DND-41 (cell line): ENCODE data around the gene FAM107A.

Experiments
- EZH2 ChIP-seq: IDR thresholded peaks from 3 replicates; pipeline ENCODE4 v1.6.1; 2012; ENCODE audit warnings: borderline replicate concordance, low read depth, mild to moderate bottlenecking, moderate library complexity, low read length, inconsistent platforms; ENCODE audit not compliant: severe bottlenecking
- TF ChIP-seq, protein P1 (sequence below): IDR thresholded peaks from 2 replicates; pipeline ENCODE4 v1.5.1; 2012; ENCODE audit warnings: borderline replicate concordance, low read length, moderate library complexity, mild to moderate bottlenecking; ENCODE audit not compliant: poor library complexity, severe bottlenecking; ENCODE audit errors: extremely low read depth

DNA sequence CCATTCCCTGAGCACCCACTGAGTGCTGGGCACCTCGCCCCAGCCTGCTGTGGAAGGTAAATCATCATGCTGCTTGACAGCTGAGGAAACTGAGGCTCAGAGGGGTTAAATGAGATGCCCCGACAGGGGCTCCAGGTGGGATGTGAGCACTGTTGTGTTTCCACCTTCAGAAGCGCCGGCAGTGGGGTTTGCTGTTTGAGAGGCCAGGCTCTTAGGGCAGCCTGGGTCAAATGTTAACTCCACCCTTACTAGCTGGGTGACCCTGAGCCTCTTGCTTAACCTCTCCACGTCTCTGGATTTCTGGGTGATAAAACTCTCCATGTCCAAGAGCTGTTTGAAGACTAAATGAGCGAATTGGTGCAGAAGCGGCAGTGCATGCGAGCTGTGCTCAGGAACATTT, 46.3 kb upstream of the FAM107A start:
- no peak for TF ChIP-seq EZH2
- TF ChIP-seq, protein P1, sequence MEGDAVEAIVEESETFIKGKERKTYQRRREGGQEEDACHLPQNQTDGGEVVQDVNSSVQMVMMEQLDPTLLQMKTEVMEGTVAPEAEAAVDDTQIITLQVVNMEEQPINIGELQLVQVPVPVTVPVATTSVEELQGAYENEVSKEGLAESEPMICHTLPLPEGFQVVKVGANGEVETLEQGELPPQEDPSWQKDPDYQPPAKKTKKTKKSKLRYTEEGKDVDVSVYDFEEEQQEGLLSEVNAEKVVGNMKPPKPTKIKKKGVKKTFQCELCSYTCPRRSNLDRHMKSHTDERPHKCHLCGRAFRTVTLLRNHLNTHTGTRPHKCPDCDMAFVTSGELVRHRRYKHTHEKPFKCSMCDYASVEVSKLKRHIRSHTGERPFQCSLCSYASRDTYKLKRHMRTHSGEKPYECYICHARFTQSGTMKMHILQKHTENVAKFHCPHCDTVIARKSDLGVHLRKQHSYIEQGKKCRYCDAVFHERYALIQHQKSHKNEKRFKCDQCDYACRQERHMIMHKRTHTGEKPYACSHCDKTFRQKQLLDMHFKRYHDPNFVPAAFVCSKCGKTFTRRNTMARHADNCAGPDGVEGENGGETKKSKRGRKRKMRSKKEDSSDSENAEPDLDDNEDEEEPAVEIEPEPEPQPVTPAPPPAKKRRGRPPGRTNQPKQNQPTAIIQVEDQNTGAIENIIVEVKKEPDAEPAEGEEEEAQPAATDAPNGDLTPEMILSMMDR: no peak
